GM18507 (cell line): ENCODE measurements around the gene HDHD5.

Experiments
- DNase-seq: peaks from one replicate; pipeline ENCODE4 v3.0.0; 2011; ENCODE audit warnings: low read depth; ENCODE audit not compliant: insufficient read length; ENCODE audit errors: extremely low spot score
- FAIRE-seq: peaks from 2 replicates; lab custom pipeline; 2011; peaks lifted over from hg19 to GRCh38; lab: Jason Lieb, UNC

HDHD5 gene

GRCh38 chr22:17130199-17130598 is 28.9 kb downstream of the HDHD5 start:
- DNase-seq (no peak), FAIRE-seq (no peak)

- DNase-seq (no peak), FAIRE-seq (no peak)
Observed at GRCh38 chr22:17121233-17122195, 37.6 kb downstream of the HDHD5 start, which contains the start of gene TMEM121B. Gene TMEM121B (minus strand): TSS chr22:17121360. CDS start chr22:17121127, 233 bp downstream.

- no peak for FAIRE-seq
- no peak for DNase-seq
Observed at GRCh38 chr22:17120711-17121232, 38.3 kb downstream of the HDHD5 start.

GRCh38 chr22:17120281-17120680 is 38.8 kb downstream of the HDHD5 start:
- DNase-seq: no peak
- no peak for FAIRE-seq

GRCh38 chr22:17119481-17120202 is 39.4 kb downstream of the HDHD5 start:
- DNase-seq (no peak), FAIRE-seq (no peak)

- DNase-seq (no peak), FAIRE-seq (no peak)
Observed at GRCh38 chr22:17118342-17118741, 40.7 kb downstream of the HDHD5 start.

GRCh38 chr22:17117890-17118289 is 41.2 kb downstream of the HDHD5 start:
- peak; percentile 77 for FAIRE-seq
- DNase-seq: no peak

GRCh38 chr22:17117400-17117799 is 41.7 kb downstream of the HDHD5 start:
- no peak for DNase-seq
- no peak for FAIRE-seq

- no peak for FAIRE-seq
- DNase-seq: no peak
Observed at GRCh38 chr22:17116572-17117330, 42.3 kb downstream of the HDHD5 start.

- DNase-seq (no peak), FAIRE-seq (no peak)
Observed at GRCh38 chr22:17115945-17116565, 43.0 kb downstream of the HDHD5 start.

- FAIRE-seq: no peak
- no peak for DNase-seq
Observed at GRCh38 chr22:17115236-17115635, 43.8 kb downstream of the HDHD5 start.

GRCh38 chr22:17114898-17115235 is 44.2 kb downstream of the HDHD5 start:
- DNase-seq: no peak
- no peak for FAIRE-seq

GRCh38 chr22:17114173-17114897 is 44.7 kb downstream of the HDHD5 start:
- DNase-seq: no peak
- no peak for FAIRE-seq

GRCh38 chr22:17113600-17113999 is 45.5 kb downstream of the HDHD5 start:
- DNase-seq (no peak), FAIRE-seq (no peak)

GRCh38 chr22:17112491-17113042 is 46.5 kb downstream of the HDHD5 start:
- DNase-seq (no peak), FAIRE-seq (no peak)

GRCh38 chr22:17110791-17111550 is 48.1 kb downstream of the HDHD5 start:
- FAIRE-seq: no peak
- no peak for DNase-seq

- no peak for DNase-seq
- no peak for FAIRE-seq
Observed at GRCh38 chr22:17109976-17110375, 49.1 kb downstream of the HDHD5 start.
